ENCODE results near the gene BNIP3. TPM values are rescaled to one million over a fixed set of nuclear protein-coding genes. Genes with fewer than 3 reads are reported as not detected.

Gene BNIP3
- total and polyA plus RNA-seq, 2 of the 13 experiments (the other 11 are each of a cell fraction or from before 2014, with no cell fraction given): 73.7 to 223 TPM

- BruUV-seq (replicated peaks): no TSS peak
- Histone ChIP-seq H3K9ac (ENCODE audit: insufficient read depth, low read depth, low read length) (no peak overlapping the region), H3K36me3 (replicated peaks in 1 of 2; ENCODE audit: control insufficient read depth in 1 of 2, insufficient read depth in 2 of 2, low read length in 2 of 2) (peaks cover 34 to 86% of the 10 kb centered on the region in 2 experiments), H3K4me3 (replicated peaks in 1 of 3; ENCODE audit: insufficient read depth in 1 of 3, low read depth in 2 of 3, low read length in 3 of 3) (no peak overlapping the region), H3K79me2 (ENCODE audit: insufficient read depth, low read length) (peaks cover 67% of the 10 kb centered on the region), H3K4me2 (ENCODE audit: low read depth, low read length) (no peak overlapping the region), H3K27ac (ENCODE audit: extremely low read length, insufficient read depth, low read length) (no peak overlapping the region), H3K9me3 (ENCODE audit: low read length) (no peaks in the 10 kb centered on the region), H3K27me3 (ENCODE audit: control insufficient read depth in 1 of 2, insufficient read depth in 2 of 2, low read length in 2 of 2) (no peaks in the 10 kb centered on the region), H3K4me1 (ENCODE audit: insufficient read depth, low read length) (peaks cover 43% of the 10 kb centered on the region), H4K20me1 (ENCODE audit: insufficient read depth, low read length) (peaks cover 84% of the 10 kb centered on the region), H2AFZ (ENCODE audit: low read length) (no peak overlapping the region)
- in situ Hi-C loops (cut with HindIII; ENCODE audit: extremely low pct_ligation_motif_present, low pct_unique_long_range_greater_than_20kb): no loop called here
- FAIRE-seq: no peak
- ChIA-PET CTCF (ENCODE audit: low intra/inter-chr PET ratio, low total read pairs) (no interaction called here), POLR2A (no interaction called here)
- peak; percentile 24; the same call in 2 of the 3 replicates for ATAC-seq
- TF ChIP-seq SIX1 (CRISPR knock-in tag; IDR thresholded peaks at IDR 0.05; ENCODE audit: borderline replicate concordance): no peak
- no peak for TF ChIP-seq SMARCE1 (IDR thresholded peaks at IDR 0.05; ENCODE audit: borderline replicate concordance)
- TF ChIP-seq PAF1 (CRISPR knock-in tag; IDR thresholded peaks at IDR 0.05): peak; percentile 50; the same call in 1 of the 2 replicates
- TF ChIP-seq ZNF367 (CRISPR knock-in tag; IDR thresholded peaks at IDR 0.05; ENCODE audit: borderline replicate concordance): no peak
- peak; percentile 20 for TF ChIP-seq RBM22 (optimal IDR thresholded peaks at IDR 0.05; ENCODE audit: low read length)
- TF ChIP-seq NFKBIZ (CRISPR knock-in tag; IDR thresholded peaks at IDR 0.05): no peak
- TF ChIP-seq HMGXB4 (CRISPR knock-in tag; IDR thresholded peaks at IDR 0.05; ENCODE audit: borderline replicate concordance in 1 of 2, low read depth in 1 of 2): no peak
- TF ChIP-seq SNAPC2 (CRISPR knock-in tag; IDR thresholded peaks at IDR 0.05): no peak
- no peak for TF ChIP-seq ZNF33A (CRISPR knock-in tag; IDR thresholded peaks at IDR 0.05; ENCODE audit: borderline replicate concordance)
- TF ChIP-seq RELA (CRISPR knock-in tag; IDR thresholded peaks at IDR 0.05): no peak
- intact Hi-C loops (cut with micrococcal nuclease; ENCODE audit: unreplicated experiment): no loop called here
- 91% methylated on average over 9 of the region's 11 CpGs for WGBS (ENCODE audit: low lambda C conversion rate)
- no peak for DNase-seq (ENCODE audit: low spot score)
Measured at GRCh38 chr10:131972474-131973071, 9.2 kb downstream of the BNIP3 start.

Data from HepG2 (cell line).